Skeletal muscle tissue (tissue), 4 donors: Measurements from ENCODE around the gene HMGCS1. TPM values are rescaled to one million over a fixed set of nuclear protein-coding genes. Genes with fewer than 3 reads are reported as not detected.
"Not testable (repeated sequence)": the region's sequence is repeated elsewhere in the genome, so short reads cannot be mapped to it uniquely, and the experiment has no call there.

Experiments used
- H3K27ac ChIP-seq: one replicate; pipeline ENCODE4 v1.7.0; 2013; ENCODE audit warnings: mild to moderate bottlenecking, low read depth, low read length, inconsistent platforms
- H3K27me3 ChIP-seq, 3 donors: one replicate each; pipeline ENCODE4 v1.7.0; 2013; ENCODE audit warnings: low read length in 3 of 3; ENCODE audit not compliant: control insufficient read depth in 3 of 3, insufficient read depth in 3 of 3
- H3K36me3 ChIP-seq, 3 donors: one replicate each; pipeline ENCODE4 v1.7.0; 2013; ENCODE audit warnings: low read length in 3 of 3; ENCODE audit not compliant: control insufficient read depth in 3 of 3, insufficient read depth in 3 of 3
- H3K4me1 ChIP-seq, 3 donors: one replicate each; pipeline ENCODE4 v1.7.0; 2013; ENCODE audit warnings: low read length in 3 of 3, mild to moderate bottlenecking in 3 of 3; ENCODE audit not compliant: control insufficient read depth in 3 of 3, insufficient read depth in 3 of 3
- H3K4me3 ChIP-seq, 3 donors: one replicate each; pipeline ENCODE4 v1.7.0; 2013; ENCODE audit warnings: low read length in 3 of 3
- H3K9ac ChIP-seq, 3 donors: one replicate each; pipeline ENCODE4 v1.7.0; 2013; ENCODE audit warnings: low read length in 3 of 3, mild to moderate bottlenecking in 3 of 3, moderate library complexity in 2 of 3, low read depth in 1 of 3
- H3K9me3 ChIP-seq, 3 donors: one replicate each; pipeline ENCODE4 v1.7.0; 2013; ENCODE audit warnings: low read length in 3 of 3; ENCODE audit not compliant: control insufficient read depth in 3 of 3
- total RNA-seq: library from RNA; depleted of rRNA; stranded (reverse); fragments of >200 nt; gene quantifications from one replicate; pipeline ENCODE4 v1.2.3, GENCODE V29; 2014
- donor health status: Osteomylitis.

HMGCS1 gene
- total RNA-seq, 1 donor from 2014 or later, result 50.6 TPM

DNA sequence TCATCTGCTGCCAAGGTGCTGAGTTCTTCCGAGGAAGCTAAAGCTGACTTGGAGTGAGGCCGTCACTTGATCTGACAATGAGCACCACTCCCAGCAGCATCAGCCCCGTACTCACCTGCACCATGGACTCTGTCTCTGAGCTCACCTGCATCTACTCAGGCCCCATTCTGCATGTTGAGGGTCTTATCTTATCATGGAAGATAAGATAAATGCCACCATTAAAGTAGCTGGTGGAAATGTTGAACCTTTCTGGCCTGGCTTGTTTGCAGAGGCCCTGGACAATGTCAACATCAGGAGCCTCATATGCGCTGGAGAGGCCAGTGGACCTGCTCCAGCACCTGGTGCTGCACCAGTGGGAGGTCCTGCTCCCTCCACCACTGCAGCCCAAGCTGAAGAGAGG, 35.0 kb upstream of the HMGCS1 start:
- no peak overlapping the region for H3K9ac ChIP-seq
- no peaks in the 10 kb centered on the region for H3K9me3 ChIP-seq
- no peak overlapping the region for H3K27ac ChIP-seq
- H3K4me3 ChIP-seq, result no peak overlapping the region
- no peaks in the 10 kb centered on the region for H3K4me1 ChIP-seq
- no peaks in the 10 kb centered on the region for H3K36me3 ChIP-seq
- peaks cover 0 to 2% (median 0%) of the 10 kb centered on the region in 3 donors for H3K27me3 ChIP-seq

DNA sequence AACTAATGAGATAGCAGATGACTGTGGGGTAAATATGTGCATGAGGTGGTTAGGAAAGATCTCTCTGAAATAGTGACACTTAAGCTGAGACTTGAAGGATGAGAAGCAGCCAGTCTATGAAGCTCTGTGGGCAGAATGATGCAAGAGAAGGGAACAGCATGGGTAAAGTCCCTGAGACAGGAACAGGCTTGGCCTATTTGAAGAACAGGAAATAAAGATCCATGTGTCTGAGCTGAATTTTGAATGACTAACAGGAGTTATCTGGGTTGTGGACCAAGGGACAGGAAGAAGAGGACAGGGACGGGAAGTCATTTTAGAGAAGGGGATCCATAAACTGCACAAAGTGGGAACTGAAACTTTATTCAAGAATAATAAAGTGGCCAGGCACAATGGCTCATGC, 25.6 kb upstream of the HMGCS1 start:
- Histone ChIP-seq H3K27me3 (no peaks in the 10 kb centered on the region), H3K9ac (no peak overlapping the region), H3K9me3 (peaks cover 0 to 2% (median 0%) of the 10 kb centered on the region in 3 donors), H3K4me1 (no peaks in the 10 kb centered on the region), H3K27ac (no peak overlapping the region), H3K36me3 (no peaks in the 10 kb centered on the region), H3K4me3 (no peak overlapping the region)

DNA sequence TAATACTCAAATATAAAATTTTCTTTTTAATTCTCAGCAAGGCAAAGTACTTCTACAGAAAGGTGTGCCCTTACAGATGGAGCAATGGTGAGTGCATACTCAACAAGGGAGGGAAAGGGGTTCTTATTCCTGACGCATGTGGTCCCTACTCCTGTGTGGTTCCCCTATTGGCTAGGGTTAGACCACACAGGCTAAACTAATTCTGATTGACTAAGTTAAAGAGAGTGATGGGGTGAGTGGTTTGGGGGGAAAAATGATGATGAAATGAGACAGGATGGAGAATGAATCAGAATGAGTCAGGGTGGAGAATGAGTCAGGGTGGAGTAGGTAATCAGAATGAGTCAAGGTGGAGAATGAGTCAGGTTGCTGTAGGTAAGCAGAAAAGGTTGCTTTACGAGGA, 22.9 kb upstream of the HMGCS1 start:
- no peak overlapping the region for H3K9ac ChIP-seq
- no peaks in the 10 kb centered on the region for H3K36me3 ChIP-seq
- H3K9me3 ChIP-seq, result peaks cover 0 to 2% (median 0%) of the 10 kb centered on the region in 3 donors
- no peak overlapping the region for H3K4me3 ChIP-seq
- no peak overlapping the region for H3K27ac ChIP-seq
- no peaks in the 10 kb centered on the region for H3K27me3 ChIP-seq
- H3K4me1 ChIP-seq, result no peaks in the 10 kb centered on the region

DNA sequence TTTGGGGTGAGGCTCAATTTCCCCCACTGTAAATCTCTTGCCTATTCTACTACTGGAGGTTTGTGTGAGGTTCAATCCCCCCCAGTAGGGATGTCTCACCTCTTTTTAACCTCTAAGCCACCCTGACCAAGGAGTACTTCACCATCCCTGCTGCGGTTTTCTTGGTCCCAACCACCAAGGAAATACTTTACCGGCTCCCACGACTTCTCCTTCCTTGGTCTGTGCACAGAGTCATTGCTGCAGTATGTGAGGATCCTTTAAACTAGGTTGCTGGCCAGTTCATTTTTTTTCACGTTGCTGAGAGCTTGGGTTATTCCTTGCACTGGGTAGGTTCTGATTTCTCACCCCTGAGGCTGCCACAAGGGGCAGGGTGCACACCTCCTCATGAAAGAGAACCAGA, 22.5 kb upstream of the HMGCS1 start:
- Histone ChIP-seq H3K4me1 (no peaks in the 10 kb centered on the region), H3K9ac (no peak overlapping the region), H3K9me3 (peaks cover 0 to 2% (median 0%) of the 10 kb centered on the region in 3 donors), H3K27me3 (no peaks in the 10 kb centered on the region), H3K27ac (no peak overlapping the region), H3K4me3 (no peak overlapping the region), H3K36me3 (no peaks in the 10 kb centered on the region)

DNA sequence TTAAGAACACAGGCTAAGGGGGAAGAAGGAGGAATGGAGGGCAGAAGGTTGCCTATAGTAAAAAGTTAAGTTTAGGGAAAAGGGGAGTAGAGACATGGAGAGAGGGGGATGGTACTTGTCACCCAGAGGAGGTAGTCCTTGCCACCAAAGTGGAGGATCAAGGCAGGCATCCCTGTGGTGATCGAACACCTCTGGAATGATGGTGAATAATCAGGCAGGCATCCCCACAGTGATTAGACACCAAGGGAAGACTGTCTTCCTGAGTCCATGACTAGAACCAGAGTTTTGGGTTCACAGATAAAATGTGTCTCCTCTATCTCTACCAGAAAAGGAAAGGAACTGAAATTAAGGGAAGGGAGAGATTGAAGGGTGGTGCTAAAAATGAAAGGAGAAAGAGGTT, 19.2 kb upstream of the HMGCS1 start:
- Histone ChIP-seq H3K27ac (no peak overlapping the region), H3K4me1 (no peaks in the 10 kb centered on the region), H3K4me3 (no peak overlapping the region), H3K9ac (no peak overlapping the region), H3K27me3 (no peaks in the 10 kb centered on the region), H3K9me3 (peaks cover 0 to 2% (median 0%) of the 10 kb centered on the region in 3 donors), H3K36me3 (no peaks in the 10 kb centered on the region)

DNA sequence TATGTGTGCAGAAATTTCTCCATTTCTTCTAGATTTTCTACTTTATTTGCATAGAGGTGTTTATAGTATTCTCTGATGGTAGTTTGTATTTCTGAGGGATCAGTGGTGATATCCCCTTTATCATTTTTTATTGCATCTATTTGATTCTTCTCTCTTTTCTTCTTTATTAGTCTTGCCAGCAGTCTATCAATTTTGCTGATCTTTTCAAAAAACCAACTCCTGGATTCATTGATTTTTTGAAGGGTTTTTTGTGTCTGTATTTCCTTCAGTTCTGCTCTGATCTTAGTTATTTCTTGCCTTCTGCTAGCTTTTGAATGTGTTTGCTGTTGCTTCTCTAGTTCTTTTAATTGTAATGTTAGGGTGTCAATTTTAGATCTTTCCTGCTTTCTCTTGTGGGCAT, 12.4 kb upstream of the HMGCS1 start:
- H3K4me3 ChIP-seq, H3K27ac ChIP-seq, H3K9ac ChIP-seq, H3K36me3 ChIP-seq, H3K4me1 ChIP-seq, H3K9me3 ChIP-seq, H3K27me3 ChIP-seq: not testable (repeated sequence)

DNA sequence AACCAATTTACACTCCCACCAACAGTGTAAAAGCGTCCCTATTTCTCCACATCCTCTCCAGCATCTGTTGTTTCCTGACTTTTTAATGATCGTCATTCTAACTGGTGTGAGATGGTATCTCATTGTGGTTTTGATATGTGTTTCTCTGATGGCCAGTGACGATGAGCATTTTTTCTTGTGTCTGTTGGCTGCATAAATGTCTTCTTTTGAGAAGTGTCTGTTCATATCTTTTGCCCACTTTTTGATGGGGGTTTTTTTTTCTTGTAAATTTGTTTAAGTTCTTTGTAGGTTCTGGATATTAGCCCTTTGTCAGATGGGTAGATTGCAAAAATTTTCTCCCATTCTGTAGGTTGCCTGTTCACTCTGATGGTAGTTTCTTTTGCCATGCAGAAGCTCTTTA, 10.3 kb upstream of the HMGCS1 start:
- H3K9ac ChIP-seq, H3K27me3 ChIP-seq: not testable (repeated sequence)

DNA sequence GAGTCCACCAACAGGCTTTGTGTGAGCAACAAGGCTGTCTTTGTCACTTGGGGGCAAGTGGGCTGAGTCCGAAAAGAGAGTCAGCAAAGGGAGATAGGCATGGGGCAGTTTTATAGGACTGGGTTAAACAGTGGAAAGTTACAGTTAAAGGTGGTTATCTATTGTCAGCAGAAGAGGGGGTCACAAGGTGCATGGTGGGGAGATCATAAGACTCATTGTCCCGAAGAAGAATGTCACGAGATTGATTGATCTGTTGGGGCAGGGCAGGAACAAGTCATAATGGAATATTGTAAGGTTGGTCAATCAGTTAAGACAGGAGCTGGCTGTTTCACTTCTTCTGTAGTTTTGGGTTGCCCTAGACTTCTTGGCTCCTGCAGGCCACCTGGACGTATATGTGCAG, 7.6 kb upstream of the HMGCS1 start:
- no peaks in the 10 kb centered on the region for H3K9me3 ChIP-seq
- H3K4me3 ChIP-seq, result no peak overlapping the region
- no peaks in the 10 kb centered on the region for H3K4me1 ChIP-seq
- no peak overlapping the region for H3K9ac ChIP-seq
- no peaks in the 10 kb centered on the region for H3K36me3 ChIP-seq
- H3K27ac ChIP-seq, result no peak overlapping the region
- H3K27me3 ChIP-seq, result no peaks in the 10 kb centered on the region

More for the DNA sequence above, 10.3 kb upstream of the HMGCS1 start:
- not testable (repeated sequence) for H3K9me3 ChIP-seq, H3K36me3 ChIP-seq, H3K4me1 ChIP-seq, H3K4me3 ChIP-seq, H3K27ac ChIP-seq

DNA sequence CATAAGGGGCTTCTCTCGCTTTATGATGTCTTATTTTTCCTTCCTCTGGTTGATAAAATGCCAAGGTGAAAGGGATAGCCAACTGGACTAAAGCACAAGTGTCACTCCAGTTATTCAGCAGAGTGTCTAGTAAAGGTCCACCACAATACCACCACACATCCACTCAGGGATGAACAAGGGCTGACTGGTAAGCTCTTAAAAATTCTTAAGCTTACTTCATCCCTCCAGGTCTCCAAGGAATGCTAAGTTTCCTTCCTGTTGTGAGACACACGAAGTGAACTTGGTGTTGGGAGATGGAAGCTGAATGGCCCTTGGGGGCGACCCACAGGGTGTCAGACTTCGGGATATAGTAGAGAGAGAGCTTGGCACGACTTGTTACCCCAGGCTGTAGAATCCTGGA, 3.2 kb upstream of the HMGCS1 start:
- no peaks in the 10 kb centered on the region for H3K9me3 ChIP-seq
- H3K36me3 ChIP-seq, result no peaks in the 10 kb centered on the region
- H3K4me3 ChIP-seq, result no peak overlapping the region
- no peak overlapping the region for H3K27ac ChIP-seq
- H3K9ac ChIP-seq, result no peak overlapping the region
- H3K4me1 ChIP-seq, result peaks cover 12 to 18% (median 15%) of the 10 kb centered on the region in 3 donors
- H3K27me3 ChIP-seq, result no peaks in the 10 kb centered on the region

DNA sequence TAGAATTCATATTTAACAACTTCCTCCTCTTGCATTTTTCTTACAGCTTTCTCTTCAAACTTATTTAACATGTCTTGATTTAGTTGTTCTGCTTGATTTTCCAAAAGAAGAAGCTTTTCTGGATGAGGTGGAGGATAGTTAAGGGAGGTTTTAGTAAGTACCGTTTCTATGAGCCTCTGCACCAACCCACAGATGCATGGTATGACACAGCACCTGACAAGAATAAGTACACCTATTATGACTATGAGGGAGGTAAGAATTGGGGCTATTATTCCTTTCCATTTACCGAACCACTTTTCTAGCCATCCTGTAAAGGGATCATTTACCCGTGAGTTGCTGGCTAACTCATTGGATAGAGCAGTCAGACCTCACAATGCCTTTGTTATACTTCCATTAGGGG, 2.5 kb upstream of the HMGCS1 start:
- Histone ChIP-seq H3K36me3 (no peaks in the 10 kb centered on the region), H3K9ac (no peak overlapping the region), H3K27ac (no peak overlapping the region), H3K4me3 (no peak overlapping the region), H3K4me1 (peaks cover 12 to 18% (median 15%) of the 10 kb centered on the region in 3 donors), H3K27me3 (no peaks in the 10 kb centered on the region), H3K9me3 (no peaks in the 10 kb centered on the region)

DNA sequence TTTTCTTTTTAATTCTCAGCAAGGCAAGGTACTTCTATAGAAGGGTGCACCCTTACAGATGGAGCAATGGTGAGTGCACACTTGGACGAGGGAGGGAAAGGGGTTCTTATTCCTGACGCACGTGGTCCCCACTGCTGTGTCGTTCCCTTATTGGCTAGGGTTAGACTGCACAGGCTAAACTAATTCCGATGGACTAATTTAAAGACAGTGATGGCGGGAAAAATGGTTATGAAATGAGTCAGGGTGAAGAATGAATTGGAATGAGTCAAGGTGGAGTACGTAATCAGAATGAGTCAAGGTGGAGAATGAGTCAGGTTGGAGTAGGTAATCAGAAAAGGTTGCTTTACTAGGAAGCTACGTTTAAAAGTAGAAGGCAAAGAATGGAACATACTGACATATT, 2.1 kb upstream of the HMGCS1 start:
- Histone ChIP-seq H3K4me3 (no peak overlapping the region), H3K27ac (no peak overlapping the region), H3K36me3 (no peaks in the 10 kb centered on the region), H3K9me3 (no peaks in the 10 kb centered on the region), H3K4me1 (peaks cover 12 to 18% (median 15%) of the 10 kb centered on the region in 3 donors), H3K9ac (no peak overlapping the region), H3K27me3 (no peaks in the 10 kb centered on the region)
